ENCODE measurements around the gene FKBP8.

DNA sequence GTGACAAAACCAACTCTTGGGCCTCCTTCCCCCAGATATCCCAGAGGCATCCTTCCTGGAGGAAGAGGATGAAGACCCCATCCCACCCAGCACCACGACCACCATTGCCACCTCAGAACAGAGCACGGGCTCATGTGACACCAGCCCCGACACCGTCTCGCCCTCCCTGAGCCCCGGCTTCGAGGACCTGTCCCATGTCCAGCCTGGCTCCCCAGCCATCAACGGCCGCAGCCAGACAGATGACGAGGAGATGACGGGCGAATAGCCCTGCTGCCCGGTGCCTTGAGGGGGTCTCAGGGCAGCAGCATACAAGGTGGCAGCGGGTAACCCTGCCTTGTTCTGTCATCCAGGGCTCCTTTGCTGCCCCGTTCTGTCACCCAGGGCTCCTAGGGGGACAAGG, 25.0 kb upstream of the FKBP8 start:
- TF ChIP-seq CREB1 (IDR thresholded peaks at IDR 0.05; ENCODE audit: low read depth) (no peak), NFIC (IDR thresholded peaks at IDR 0.05) (no peak), YY1 (IDR thresholded peaks at IDR 0.05; ENCODE audit: low read depth) (no peak)

Measured in Ishikawa (cell line).